Inflammatory macrophage treated with lipopolysaccharide for 4 hours (primary cell): Measurements from ENCODE around the gene SAMD5.

Source experiments
- DNase-seq: peaks from one replicate; pipeline ENCODE4 v3.0.0-alpha.2; 2020

The SAMD5 gene

DNA sequence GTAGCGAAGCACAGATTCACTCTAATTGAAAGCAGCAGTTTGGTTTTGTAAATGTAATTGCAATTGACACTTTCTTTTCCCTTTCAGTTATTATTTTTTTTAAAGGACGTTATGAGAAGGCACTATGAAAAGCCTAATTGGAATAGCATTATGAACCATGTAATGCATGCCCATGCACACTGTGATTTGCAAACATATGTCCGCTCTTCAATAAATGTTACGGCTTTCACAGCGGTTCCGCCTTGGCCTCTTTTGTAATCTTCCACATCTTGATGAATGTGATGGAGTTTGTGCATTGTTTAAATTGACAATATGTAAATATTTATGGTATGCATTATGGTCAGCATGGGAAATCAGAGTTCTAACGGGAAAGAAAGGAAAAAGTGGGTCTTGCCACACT lies 61.3 kb downstream of the SAMD5 start:
- no peak for DNase-seq

- DNase-seq: no peak
These were observed 62.2 kb downstream of the SAMD5 start for GRCh38 chr6:147570681-147571080.

DNA sequence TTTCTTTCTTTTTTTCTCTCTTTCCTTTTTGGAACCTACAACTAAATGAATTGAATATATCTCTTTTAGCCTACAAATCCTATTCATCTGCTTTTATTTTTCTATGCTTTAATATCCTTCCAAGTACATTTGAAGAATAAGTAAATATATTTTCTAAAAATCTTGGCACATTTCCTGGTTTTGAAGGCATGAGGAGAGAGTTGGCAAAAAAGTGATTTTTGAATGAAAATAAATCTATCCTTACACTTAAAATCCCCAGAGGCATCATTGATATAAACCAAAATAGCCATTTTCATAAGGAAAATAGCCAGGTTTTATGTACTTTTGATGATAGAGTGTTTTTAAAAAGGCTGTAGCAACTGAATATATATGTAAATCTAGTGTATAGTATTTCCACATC lies 69.0 kb downstream of the SAMD5 start:
- no peak for DNase-seq

DNA sequence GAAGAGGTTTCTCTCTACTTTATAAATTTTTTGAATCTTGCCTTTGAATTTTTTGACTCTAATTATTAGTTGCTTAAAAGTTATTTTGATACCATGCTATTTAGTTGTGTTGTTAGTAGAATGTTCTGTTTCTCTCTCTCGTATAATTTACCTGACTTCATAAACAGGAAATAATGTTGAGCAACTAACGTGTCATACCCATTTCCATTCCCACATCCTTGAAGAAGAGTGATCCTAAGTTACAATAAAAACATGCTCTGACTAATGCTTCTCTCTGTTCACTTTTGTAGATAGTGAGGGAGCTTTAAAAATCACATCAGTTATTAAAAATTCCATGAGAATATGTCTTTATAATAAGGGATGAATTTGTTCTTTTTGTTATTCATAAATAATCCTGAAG lies 69.7 kb downstream of the SAMD5 start:
- no peak for DNase-seq

DNA sequence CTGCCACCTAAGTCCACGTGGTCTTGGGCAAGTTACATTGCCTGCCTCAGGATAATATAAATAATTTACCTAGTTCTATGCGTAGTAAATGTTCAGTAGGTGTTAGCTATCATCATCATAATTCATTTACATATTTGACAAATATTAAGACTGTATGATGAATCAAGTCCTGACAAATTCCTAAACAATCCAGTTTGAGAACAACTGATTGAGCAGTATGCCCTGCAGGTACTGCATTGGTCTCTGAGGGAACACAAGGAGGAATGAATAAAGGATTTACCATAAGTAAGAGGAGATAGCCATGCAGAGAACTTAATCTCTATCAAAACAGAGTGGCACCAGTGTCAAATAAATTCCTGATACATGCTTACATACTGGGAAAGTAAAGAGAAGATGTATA lies 70.4 kb downstream of the SAMD5 start:
- no peak for DNase-seq

DNA sequence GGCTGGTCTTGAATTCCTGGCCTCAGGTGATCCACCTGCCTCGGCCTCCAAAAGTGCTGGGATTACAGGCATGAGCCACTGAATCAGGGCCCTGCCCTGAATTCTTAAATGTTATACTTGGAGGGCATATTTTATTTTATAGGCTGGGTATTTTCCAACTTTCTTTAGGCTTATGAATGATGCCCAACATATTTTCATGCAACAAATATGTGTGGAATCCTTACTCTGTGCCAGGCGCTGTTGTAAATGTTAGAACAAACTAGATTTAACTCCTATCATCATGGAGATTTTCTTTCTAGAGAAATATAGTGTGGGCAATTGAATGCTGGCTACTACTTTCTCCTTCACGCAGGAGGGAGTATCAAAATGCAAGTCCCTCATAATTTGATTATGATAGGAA lies 71.2 kb downstream of the SAMD5 start:
- DNase-seq: no peak

GRCh38 chr6:147582991-147583390 lies 74.5 kb downstream of the SAMD5 start:
- DNase-seq: no peak

DNA sequence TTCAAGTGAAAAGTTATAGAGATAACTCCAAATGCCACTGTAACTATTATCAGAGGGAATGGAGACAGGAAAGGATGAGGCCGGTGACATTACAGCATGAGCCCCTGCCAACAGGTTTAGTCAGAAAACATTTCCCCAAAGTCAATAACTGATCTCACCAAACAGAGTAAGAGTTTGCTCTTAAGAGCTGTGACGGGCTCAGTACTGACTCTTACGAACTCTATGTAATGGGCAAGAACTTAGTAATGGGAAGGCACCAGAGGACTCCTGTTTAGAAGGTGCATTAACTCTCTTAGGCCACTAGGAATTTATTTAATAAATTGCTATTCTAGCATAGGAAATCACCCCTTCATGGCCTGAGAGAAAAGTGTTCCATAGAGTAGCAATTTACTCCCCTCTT lies 76.8 kb downstream of the SAMD5 start:
- DNase-seq: no peak

DNA sequence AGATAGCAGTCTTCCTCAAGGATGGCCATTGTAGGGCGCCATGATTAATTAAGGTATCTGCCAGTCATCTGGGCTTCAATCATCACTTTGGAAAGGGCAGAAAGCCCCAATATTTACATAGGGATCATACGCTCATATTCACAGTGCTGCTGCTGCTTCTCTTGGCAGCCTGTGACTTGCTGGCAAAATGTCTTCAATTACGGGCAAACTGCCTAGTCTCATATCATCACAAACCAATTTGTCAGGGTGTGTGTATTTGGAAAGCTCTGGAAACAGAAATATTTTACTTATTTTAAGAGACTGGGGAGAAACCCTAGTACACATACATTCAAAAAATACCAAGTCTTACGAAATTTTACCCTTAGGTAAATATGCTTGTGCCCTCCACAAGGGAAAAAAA lies 77.6 kb downstream of the SAMD5 start:
- no peak for DNase-seq

DNA sequence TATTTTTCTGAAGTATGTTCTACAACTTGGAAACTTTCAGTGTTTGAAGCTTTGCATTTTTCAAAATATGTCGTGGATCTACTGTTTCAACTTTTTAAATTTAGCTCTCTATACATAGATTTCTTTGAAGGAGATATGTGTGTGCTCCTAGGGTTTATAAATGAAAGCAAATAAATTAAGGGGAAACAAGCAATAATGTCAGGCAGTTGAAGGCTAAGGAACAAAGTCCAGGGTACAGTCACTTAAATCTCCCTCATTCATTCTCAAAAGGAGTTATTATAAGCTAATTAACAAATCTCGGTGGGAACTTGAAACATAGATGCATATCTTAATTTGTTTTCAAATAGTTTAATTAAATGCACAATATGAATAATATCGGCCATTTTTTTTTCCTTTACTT lies 79.4 kb downstream of the SAMD5 start:
- no peak for DNase-seq

DNA sequence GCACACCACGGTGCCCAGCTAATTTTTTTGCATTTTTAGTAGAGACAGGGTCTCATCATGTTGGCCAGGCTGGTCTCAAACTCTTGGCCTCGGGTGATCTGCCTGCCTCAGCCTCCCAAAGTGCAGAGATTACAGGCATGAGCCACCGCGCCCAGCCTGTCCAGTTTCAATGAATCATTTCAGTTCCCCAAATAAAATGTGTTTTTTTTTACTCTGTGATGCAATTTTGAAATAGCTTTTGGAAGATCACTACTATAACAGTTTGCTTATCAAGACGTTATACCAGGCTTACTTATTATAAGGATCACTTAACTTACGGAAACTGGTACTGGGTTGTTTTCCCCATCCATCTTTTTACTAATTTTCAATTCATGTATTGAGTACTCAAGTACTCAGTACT lies 80.0 kb downstream of the SAMD5 start:
- no peak for DNase-seq

DNA sequence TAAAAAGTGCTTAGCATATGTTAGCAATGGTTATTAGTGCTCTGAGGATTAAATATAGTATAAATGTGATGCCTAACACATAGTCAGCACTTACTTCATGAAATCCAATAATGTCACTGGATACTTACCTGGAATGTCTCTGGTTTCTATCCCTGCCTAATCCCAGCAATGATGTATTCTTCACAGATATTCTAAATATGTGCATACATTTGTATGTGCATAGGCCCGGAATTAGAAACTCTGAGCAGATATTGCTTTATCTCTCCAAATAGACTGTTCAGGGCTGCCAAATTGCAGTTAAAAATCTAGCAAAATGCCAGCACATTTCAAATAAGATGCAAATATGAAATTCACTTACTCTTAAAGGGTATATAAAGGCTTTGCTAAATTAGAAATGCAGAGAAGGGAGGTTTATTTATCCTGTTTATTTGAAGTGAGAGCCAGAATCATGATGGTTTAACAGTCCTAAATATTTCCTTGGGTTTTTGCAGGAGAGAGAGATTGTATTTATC lies 81.3 kb downstream of the SAMD5 start:
- no peak for DNase-seq

GRCh38 chr6:147595961-147596360 lies 87.5 kb downstream of the SAMD5 start:
- no peak for DNase-seq

DNA sequence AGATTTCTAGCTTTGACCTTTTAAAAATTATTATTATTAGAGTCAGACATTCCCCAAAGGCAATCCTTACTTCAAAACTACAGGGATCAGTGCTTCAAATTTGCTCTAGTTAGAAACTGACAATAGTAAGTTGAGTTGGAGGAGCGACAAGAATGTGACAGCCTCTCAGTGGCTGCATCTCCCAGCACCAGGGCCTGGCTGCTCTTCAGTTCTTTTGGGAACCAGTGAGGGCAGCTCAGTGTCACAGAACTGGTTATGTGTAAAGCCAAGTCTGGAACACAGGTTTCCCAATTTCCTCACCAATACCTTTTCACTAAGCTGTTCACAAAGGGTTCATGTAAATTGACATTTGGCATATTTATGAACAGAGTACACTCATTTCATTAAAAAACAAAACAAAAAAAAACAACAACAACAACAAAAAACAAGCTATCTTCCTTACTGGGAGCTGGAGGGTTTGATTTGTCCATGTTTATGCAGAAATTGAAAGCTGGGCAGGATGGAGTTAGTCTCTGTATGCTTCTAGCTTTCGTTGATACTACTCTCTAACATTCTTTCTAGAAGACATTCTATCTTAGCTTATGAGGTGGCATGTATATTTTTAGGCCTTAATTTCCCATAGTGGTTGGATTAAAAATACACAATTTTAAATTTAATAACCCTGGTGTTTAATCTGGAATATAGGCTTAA lies 95.0 kb downstream of the SAMD5 start:
- no peak for DNase-seq

GRCh38 chr6:147604373-147604772 lies 95.9 kb downstream of the SAMD5 start:
- DNase-seq: no peak

DNA sequence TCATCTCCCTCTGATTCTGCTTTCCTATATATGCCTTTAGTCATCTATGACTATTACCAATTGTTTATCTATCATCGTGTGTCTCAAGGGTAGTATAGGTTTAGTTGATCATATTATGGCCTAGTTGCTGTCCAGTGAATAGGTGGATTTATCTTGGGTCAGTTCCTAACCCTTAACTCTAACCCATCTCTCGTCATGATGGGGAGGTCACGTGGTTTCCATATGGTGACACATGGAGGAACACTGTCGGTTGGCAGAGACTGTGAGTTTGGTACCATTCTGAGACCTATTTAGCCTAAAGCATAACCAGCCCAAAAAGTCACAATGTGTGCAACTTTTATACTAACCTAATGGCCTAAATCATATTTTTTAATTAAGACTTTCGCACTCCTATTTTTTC lies 103.5 kb downstream of the SAMD5 start:
- no peak for DNase-seq

DNA sequence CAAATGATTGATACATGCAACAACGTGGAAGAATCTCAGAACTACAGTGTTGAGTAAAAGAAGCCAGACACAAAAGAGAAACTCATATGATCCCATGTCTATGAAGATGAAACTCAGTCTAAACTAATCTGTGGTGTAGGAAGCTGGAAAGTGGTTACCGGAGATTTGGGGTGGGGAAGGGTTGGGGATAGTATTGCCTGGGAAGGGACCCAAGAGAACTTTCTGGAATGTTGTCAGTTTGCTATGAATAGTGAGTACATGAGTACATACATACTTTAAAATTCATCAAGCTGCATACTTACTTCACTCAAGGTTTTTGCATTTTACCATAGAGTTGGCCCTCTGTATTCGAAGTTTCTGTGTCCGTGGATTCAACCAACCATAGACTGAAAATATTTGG lies 106.0 kb downstream of the SAMD5 start:
- no peak for DNase-seq

GRCh38 chr6:147615659-147616456 lies 107.4 kb downstream of the SAMD5 start:
- DNase-seq: no peak

DNA sequence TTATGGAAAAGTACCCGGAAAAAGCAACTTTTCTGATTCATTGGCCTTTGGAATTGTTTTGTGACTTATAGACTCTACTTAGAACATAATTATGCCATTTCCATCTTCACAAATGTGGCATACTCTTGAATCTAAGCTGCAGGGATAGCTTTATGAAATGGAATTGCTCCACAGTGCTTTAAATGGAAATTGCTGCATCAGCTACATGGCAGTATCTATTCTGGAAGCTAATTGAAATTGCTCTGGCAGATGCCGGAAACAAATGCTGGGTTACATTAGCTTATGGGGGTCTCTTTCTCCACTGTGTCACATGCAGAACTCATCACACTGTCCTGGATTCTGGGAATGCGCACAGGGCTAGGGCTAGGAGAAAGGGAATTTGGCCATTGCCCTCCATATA lies 108.9 kb downstream of the SAMD5 start:
- DNase-seq: no peak

- no peak for DNase-seq
These were observed 110.0 kb downstream of the SAMD5 start for GRCh38 chr6:147618457-147618856.

DNA sequence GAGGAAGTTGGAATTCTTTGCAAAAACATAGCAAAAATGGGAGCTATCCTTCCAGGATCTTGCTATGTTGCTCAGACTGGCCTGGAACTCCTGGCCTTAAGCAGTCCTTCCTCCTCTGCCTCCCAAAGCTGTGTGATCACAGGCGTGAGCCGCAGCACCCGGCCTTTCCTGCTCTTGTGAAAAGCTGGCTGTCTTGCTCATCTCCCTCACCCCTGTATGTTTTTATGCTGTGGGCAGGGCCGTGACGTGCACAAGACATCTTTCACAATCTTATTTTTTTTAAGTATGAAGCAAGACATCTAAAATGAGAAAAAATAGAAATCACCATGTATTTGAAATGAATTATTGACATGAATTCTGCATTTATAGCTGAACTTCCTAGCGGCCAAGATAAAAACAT lies 110.4 kb downstream of the SAMD5 start:
- no peak for DNase-seq
